GM19035 (cell line): ENCODE data around the gene OPN5.

Source experiments
- ATAC-seq: cut with Tn5 transposase; IDR thresholded peaks from one replicate; pipeline ENCODE4 v1.9.1; 2021; ENCODE audit not compliant: unreplicated experiment

Gene OPN5

DNA sequence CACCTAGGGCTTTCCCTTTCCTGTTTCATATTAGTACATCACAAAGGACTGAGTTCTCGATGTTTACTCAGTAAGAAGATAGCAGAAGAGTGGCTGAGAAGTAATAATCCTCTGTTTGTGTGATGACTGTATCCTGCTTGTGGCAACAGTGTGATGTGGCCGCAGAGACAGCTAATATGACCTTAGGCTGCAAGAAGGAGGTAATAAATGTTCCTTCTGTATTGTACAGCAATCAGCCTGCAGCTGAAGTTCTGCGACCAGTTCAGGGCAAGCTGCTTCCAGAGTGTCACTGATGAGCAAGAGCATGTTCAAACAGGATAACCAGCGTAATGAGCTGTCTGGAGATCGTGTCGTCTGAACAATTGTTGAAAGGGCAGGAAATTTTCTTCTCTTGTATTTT is 70.9 kb downstream of the OPN5 start:
- no peak for ATAC-seq

DNA sequence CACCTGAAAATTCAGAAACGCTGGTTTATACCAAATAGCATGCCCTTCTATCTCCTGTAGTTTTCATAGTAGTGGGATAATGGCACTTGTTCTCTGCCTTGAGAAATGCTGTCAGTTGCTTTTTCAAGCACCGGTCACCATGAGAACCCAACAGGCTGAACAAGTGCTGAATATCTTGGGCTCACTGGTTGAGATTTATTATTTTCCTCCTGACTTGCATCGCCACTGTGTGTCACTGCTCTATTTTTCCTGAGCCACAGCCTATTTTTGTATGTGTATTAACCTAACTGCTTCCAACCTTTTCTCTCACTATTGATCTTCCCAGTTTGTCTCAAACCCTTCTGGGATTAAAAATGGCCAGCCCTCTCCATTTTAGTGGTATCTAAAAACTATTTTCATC is 71.9 kb downstream of the OPN5 start:
- ATAC-seq, result no peak

DNA sequence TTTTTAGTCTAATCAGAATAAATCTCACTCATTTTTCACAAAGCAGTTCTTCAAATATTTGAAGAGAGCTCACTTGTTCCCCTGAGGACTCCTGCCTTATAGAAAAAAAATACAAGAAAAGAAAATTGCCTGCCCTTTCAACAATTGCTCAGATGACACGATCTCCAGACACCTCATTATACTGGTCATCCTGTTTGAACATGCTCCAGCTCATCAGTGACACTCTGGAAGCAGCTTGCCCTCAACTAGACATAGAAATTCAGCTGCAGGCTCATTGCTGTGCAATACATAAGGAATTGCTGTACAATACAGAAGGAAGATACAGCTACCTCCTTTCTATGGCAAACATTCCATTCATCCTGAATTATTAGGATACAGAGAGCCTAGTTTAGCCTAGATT is 73.1 kb downstream of the OPN5 start:
- no peak for ATAC-seq

DNA sequence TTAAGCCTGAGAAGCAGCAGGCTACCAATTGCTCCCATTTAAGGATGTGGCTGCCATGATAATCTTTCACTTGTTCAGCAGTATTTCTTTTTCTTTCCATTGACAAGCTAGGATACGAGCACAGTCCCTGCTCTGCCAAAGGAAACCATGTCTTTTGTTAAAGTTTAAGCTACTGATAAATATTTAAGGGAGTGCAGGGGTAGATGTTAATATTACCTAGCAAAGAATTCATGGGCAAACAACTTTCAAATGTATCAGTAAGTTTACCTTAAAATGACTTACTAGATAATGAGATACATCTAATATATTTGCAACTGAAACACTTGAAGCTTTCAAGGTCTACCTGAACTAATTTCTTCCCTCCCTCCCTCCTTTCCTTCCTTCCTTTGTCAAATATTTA is 77.3 kb downstream of the OPN5 start:
- no peak for ATAC-seq

DNA sequence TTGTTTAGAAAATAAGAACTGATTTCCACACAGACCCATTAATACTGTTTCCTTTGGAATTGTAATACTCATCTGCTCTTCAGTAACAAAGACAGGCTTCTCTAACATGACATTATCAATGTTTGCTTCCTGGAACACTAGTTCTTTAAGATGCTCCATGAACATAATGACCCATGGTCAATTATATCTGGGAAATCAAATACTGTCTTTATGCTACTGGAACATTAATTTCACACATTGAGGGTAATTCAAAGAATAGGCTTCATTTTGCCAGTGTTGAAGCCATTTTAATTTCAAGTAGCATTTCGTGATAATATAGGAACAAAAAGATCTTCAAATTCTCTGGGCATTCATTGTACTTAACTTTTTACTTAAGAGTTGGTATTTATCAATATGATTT is 80.9 kb downstream of the OPN5 start:
- ATAC-seq, result no peak

DNA sequence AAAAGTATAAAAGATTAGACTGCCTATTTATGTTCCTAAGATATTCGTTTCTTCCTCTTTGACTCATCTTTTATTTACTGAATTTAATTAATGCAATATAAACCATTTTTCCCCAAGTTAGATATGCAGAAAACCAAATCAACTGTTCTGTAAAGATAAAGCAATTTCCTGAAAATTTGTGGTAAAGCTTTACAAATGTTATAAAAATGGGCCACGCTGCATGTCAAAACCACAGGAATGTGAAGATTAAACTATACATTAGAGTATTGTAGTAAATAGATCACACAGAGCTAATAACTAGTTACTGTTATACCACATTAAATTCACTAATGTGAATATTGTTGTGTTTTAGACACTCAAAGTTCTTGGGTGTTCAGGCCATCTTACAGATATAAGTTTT is 83.4 kb downstream of the OPN5 start:
- ATAC-seq, result no peak

DNA sequence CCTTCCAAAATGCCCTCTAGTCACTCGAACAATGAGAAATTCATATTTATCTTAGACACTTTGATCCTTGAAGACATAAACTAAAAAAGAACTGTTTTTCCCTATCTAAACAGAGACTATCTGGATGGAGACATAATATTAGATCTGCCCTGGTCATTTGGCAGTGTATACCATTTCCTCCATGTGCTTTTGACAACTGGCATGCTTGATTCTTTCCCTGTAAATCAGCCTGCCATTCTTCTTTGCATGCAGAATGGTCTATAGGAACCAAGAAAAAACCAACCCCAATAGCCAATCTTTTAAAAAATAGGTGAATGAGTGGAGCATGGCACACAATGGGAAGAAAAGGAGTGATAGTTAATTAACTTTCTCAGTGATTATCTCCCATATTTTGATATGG is 93.8 kb downstream of the OPN5 start:
- ATAC-seq, result no peak
